ENCODE results near the gene MAGI2.

DNA sequence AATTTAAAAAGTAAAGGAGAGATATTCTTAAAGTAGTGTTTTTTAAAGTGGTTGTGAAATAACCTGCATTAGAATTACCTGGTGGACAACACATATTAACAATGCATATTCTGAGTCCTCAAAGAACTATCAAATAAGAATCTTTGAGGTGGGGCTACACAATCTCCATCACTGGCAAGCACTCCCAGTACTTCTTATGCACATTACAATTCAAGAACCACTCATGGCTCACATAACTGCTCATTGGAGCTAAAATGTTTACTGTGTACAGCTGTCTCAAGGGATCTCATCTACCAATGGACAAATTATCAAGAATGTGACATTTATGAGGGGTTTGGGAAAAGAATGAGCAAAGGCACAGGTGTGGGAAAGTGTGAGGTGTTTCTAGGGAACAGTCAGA, 962.9 kb downstream of the MAGI2 start:
- TF ChIP-seq ZNF70 (CRISPR knock-in tag; IDR thresholded peaks at IDR 0.05), result no peak
- no peak for TF ChIP-seq ZFP3 (CRISPR knock-in tag; IDR thresholded peaks at IDR 0.05)
- no peak for TF ChIP-seq ARNTL (CRISPR knock-in tag; IDR thresholded peaks at IDR 0.05; ENCODE audit: borderline replicate concordance, low read depth)
- no peak for TF ChIP-seq RARB (CRISPR knock-in tag; IDR thresholded peaks at IDR 0.05)
- no peak for TF ChIP-seq CREB5 (CRISPR knock-in tag; IDR thresholded peaks at IDR 0.05; ENCODE audit: low read depth)
- TF ChIP-seq POU6F1 (CRISPR knock-in tag; IDR thresholded peaks at IDR 0.05; ENCODE audit: borderline replicate concordance, low read depth), result no peak
- no peak for TF ChIP-seq ESRRG (CRISPR knock-in tag; IDR thresholded peaks at IDR 0.05)

Measured in SK-N-SH treated with all-trans-retinoic acid at 6 μM for 48 hours (cell line).